ENCODE data around the gene NETO2.

Gene NETO2

GRCh38 chr16:47046726-47047523 is 96.8 kb downstream of the NETO2 start:
- no peak for DNase-seq (ENCODE audit: low spot score)

DNA sequence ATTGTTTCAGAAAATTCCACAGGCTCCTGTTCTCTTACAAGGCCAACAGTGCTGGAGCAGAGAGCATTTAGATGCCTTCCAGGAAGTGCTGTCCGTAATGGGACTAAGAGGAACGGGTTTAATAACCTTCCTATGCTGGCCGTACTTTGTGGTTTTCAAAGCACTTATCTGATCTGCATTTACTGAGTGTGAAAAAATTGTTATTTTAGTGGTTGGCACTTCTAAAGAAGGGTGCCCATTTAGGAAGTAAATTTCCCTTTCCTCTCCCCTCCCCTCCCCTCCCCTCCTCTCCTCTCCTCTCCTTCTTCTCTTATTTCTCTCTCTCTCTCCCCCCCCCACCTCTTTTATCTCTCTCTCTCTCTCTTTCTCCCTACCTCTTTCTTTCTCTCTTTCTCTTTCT is 98.3 kb downstream of the NETO2 start:
- DNase-seq (ENCODE audit: low spot score), result no peak

DNA sequence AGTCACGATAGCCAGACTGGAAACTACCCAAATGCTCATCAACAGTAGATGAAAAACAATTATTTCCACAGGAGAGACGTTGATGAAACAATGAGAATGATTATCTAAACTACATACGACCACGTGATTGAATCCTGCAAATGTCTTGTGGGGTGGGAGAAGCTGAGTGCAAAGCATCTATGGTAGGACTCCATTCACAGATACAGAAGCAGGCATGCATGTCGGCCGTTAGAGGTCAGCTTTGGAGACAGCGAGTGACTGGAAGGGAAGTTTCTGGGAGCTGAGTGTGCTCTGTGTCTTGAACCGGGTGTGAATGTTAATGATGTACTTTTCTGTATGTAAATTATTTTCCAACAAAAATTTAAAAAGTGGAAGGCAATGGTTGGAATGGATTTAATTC is 98.7 kb downstream of the NETO2 start:
- no peak for DNase-seq (ENCODE audit: low spot score)

DNA sequence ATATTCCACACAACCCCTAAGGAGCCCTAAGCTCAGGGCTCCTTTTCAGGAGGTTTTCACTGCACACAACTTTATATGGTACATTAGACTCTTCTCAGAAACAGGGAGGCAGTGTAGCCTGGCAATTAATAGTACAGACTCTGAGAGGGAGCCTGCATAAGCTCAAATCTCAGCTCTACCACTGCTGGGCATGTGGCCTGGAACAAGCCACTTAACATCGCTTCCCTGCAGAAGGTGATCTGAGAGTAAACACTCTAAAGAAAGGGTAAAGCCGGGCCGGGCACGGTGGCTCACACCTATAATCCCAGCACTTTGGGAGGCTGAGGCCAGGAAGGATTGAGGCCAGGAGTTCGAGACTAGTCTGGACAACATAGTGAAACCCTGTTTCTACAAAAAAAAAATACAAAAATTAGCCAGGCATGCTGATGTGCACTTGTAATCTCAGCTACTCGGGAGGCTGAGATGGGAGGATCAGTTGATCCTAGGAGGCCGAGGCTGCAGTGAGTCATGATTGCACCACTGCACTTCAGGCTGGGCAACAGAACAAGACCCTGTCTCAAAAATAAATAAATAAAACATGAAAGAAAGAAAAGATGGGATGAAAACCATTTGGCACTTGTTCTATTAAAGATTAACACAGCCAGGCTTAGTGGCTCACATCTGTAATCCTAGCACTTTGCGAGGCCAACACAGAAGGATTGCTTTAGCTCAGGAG is 99.6 kb downstream of the NETO2 start:
- no peak for DNase-seq (ENCODE audit: low spot score)

- DNase-seq (ENCODE audit: low spot score), result no peak
Measured at GRCh38 chr16:47043200-47043599, 100.5 kb downstream of the NETO2 start.

DNA sequence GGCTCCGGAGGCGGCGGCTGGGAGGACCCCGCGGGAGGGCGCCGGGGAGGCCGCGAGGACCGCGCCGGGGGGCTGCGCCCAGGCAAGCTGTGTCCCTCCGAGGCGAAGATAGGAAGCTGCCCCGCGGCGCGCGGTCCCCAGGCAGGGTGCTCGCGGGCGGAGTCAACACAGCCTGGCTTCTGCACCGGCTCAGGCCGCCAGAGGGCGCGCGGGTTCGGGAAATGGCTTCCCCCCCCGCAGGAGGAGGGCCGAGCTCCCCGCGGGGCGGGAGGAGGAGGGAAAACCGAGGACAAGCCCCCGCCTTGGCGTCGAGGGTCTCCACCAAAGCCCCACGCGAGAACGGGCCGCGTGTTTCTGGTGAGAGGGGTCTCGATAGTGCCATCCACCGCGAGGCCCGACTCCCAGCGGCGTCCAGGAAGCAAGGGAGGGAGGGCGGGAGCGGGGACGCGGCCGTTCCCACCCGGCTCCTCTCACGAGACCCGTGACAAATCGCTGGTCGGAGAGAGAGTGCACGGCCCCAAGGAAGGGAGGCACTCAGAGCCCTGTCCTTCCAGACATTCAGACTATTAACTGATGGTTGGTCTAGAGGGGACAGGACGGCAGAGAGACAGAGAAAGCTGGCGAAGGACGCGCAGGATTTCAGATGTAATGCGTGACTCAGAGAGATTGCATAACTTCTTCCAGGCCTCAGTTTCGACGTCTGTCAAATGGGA is 105.8 kb downstream of the NETO2 start:
- DNase-seq (ENCODE audit: low spot score), result peak; percentile 84

- no peak for DNase-seq (ENCODE audit: low spot score)
Measured at GRCh38 chr16:47037396-47037745, 106.4 kb downstream of the NETO2 start.

DNA sequence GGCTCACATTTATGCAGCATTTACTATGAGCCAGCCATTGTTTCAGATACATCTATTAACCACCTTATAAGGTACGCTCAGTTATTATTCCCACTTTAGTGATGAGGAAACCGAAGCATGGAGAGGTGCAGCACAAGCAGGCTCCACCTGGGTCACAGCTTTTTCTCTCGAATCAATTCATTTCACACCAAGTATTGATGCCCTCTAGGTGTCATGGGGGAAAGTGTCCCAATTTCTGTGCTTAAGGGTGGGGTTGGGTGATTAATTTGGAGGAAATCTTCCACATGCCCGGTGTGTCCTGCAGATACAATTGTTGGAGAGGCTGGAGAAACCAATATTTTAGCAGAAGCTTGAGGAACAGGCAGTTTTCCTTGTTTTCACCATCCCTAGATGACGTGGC is 107.5 kb downstream of the NETO2 start:
- DNase-seq (ENCODE audit: low spot score), result no peak

DNA sequence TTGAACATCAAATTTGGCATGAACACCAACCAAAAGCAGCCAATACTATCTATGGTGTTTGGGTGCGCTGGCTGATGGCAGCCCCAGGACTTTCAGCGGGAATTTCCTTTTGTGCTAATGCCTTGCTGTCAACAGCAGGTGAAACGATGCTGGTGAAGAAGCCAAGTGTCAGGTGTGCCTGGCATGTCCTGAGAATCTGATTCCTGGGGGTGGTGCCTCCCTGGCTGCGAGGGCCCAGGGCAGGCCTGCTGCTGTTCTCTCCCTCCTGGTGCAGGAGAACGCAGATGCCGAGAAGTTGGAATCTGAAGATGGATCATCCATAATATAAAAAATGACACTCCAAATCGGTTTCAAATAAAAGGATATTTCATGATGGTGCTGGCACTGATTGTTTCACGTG is 108.3 kb downstream of the NETO2 start:
- no peak for DNase-seq (ENCODE audit: low spot score)

DNA sequence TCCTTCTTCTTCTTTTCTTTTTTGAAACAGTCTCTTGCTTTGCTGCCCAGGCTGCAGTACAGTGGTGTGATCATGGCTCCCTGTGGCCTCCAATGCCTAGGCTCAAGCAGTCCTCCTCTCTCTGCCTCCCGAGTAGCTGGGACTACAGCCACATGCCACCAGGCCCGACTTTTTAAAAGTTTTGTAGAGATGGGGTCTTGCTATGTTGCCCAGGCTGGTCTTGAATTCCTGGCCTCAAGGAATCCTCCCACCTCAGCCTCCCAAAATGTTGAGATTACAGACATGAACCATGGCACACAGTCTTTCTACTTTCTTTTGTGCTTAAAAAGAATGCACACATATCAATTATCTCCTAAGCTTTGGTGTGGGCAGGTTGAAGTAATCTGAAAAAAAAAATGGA is 109.3 kb downstream of the NETO2 start:
- no peak for DNase-seq (ENCODE audit: low spot score)

GRCh38 chr16:47033176-47033575 is 110.6 kb downstream of the NETO2 start:
- DNase-seq (ENCODE audit: low spot score), result no peak

- no peak for DNase-seq (ENCODE audit: low spot score)
Measured at GRCh38 chr16:47029724-47030123, 114.0 kb downstream of the NETO2 start.

- no peak for DNase-seq (ENCODE audit: low spot score)
Measured at GRCh38 chr16:47028767-47029377, 114.9 kb downstream of the NETO2 start.
